ENCODE measurements around the gene PCDH9.

DNA sequence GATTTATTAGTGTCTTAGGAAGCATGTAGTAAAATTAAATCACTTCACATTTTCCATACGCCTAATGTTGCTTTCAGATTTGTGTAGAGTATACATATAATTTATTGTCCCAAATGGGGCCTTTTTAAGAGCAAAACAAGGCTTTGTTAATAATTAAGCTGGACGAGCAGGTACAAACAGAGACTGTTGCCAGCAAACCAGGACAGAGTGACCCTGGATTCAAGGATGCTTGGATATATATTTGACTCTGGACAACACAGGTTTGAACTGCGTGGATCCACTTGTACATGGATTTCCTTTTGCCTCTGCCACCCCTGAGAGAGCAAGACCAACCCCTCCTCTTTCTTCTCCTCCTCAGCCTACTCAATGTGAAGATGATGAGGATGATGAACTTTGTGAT is 454.9 kb downstream of the PCDH9 start:
- TF ChIP-seq POLR2AphosphoS5 (IDR thresholded peaks at IDR 0.05; ENCODE audit: borderline replicate concordance, low read depth, low read length) (no peak), EZH2 (IDR thresholded peaks at IDR 0.05) (no peak), FOXP2 (optimal IDR thresholded peaks at IDR 0.05; ENCODE audit: control extremely low read depth, extremely low read length, insufficient read depth) (no peak)
